Stimulated activated CD8-positive, alpha-beta memory T cell treated with anti-CD3 and anti-CD28 coated beads, Interleukin-4, amount 100 ng/mL, for 4 hours (primary cell): ENCODE data around the gene CLSTN2.

ENCODE experiments used
- DNase-seq, 2 donors: peaks; one replicate each; pipeline ENCODE4 v3.0.0-alpha.2; 2020; ENCODE audit warnings: low read depth in 2 of 2, low spot score in 1 of 2

The CLSTN2 gene

DNA sequence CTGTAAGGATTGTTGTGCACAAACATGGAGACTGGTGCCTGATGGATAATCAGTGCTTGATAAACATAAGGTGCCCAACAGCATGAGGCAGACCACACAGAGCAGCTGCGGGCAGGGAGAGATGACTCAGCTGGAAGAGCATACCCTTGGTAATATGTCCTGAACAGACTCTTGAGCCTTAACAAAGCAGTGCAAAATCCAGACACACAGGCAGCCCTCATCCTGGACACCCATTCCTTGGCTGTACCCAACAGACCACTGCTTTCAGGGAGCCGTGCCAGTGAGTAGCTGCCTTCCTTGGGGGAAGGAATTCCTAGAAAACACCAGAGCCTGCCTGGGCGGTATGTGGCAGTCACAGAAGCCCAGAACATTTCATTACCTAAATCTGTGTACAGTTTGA lies 156.2 kb downstream of the CLSTN2 start:
- DNase-seq: no peak

DNA sequence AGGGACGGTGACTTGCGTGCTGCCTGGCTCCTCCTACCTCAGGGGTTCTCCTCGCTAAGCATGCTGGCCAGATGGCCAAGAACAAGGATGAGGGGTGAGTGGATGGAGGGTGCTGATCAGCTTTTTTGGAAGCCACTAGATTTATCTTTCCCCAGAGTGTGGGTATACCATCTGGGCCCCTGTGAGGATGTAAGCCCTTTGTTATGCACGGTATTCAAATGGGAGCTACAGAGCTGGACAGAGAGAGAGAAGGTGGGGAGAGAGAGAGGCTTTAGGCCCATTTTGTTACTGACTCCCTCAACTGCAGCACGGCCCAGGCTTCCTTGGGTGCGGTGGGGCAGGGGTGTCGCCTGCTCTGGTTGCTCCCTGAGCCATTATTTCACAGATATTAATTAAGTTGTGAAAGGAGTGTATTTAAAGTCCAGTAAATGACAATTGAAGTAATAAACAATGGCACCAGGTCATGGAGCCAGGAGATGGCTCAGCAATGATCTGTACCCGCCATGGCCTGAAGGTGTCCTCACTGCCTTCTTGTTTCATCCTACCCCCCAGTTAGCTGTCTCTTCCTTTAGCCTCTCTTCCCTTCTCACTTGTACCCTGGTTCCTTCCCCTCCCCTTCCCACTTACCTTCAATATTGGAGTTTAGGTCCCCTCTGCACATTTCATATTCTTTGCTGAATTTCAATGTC lies 158.0 kb downstream of the CLSTN2 start:
- no peak for DNase-seq

DNA sequence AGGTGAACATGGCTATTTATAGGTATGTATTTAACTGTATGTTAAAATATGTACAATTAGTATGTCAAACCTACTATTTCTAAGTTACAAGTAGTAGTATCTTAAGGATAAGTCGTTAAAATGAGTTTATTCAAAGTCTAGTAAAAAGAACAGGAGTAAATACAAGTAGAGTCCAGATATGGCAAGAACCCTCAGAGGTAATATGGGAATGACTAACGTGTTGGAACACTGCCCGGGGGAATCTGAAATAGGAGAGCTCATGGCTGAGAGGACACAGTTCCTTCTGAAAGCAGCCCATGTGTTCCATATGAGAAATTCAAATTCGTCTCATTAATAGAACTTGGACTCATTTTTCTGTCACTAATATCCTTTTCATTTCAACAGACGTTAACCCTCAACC lies 158.8 kb downstream of the CLSTN2 start:
- no peak for DNase-seq

DNA sequence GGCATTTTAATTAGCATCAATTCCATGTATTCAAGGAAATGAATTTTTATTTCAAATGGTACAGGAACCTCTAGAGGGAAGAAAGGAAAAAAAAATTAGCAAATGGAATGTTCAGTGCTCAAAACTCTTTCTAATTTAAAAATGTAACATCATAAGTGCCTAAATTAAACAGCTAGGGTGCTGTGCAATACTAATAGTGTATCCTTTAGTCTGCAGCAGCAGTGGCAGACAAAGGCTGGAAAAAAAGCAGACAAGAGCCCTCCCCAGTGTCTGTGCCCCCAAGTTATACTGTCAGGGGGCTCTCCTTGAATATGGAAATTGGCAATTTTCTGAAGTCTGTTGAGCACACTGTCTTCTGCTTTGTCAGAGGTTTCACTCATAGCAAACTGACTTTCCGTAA lies 159.5 kb downstream of the CLSTN2 start:
- no peak for DNase-seq

DNA sequence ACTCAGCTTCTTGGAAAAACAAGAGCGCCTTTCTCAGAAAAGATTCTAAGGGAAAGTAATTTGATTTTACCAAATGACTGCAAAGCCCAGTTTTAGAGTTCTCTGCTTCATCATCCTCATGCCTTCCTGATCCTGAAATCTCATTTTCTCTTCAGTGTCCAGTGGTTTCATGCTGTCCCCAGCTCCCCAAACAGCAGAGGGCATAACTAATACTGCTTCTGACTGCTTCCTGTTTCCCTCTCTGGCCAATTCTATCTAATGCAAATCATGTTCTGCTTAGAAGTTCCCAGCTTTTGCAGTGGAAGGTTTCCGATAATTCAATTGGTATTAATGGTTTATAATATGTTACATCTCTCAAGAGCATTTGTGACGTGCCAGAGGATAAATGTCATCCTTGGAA lies 161.1 kb downstream of the CLSTN2 start:
- no peak for DNase-seq

- DNase-seq: no peak
These were observed 163.1 kb downstream of the CLSTN2 start for GRCh38 chr3:140097874-140098635.

GRCh38 chr3:140100479-140100878 lies 165.5 kb downstream of the CLSTN2 start:
- DNase-seq: no peak

GRCh38 chr3:140103166-140103565 lies 168.2 kb downstream of the CLSTN2 start:
- DNase-seq: no peak

DNA sequence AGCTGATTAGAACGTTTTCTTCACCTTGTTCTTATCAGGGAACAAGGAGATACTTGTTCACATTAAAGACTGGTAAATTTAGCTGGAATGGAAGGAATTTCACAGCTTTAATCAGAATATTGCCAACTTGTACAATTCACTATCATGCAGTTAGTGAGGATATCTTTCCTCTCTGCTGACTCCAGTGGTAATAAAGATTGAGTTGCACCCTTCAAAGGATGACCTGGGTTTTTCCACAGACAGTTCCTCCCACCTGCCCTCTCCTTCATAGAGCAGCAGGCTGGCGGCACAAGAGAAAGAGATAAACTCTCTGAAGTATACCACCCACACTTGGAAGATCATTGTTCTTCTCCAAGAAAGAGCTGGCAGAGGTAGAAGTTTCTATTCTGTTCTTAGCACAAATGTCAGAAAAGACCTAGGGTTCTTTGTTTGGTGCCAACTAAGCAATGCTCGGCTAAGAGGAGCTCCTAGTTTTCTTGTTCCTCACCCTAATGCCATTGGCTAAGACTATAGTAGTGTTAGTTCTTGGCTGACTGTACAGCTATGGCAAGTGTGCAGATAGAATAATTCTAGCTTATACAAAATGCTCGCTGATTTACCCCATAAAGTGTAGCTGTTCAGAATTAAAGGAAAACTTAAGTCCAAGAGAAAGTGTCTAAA lies 169.1 kb downstream of the CLSTN2 start:
- DNase-seq: no peak

GRCh38 chr3:140113996-140114788 lies 179.2 kb downstream of the CLSTN2 start:
- DNase-seq: no peak

- no peak for DNase-seq
These were observed 179.8 kb downstream of the CLSTN2 start for GRCh38 chr3:140114789-140115080.

DNA sequence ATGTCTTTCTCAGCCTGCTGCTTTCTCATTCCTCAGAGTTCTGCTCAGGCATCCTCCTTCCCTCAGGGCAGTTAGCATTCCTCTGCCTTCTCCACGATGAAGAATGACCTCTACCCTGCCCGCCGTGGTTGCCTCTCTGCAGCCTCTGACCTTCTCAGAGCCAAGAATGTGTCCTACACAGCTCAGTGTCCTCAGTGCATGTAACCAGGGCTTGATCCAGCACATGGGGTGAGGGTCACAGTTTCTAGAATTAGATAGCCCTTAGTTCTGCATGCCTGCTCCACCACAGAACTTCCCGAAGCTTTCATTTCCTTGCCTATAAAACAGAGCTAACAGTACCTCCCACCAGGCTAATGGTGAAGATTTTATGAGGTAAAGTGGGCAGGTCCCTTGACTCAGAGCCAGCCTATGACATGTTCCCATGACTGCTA lies 182.1 kb downstream of the CLSTN2 start:
- no peak for DNase-seq

- DNase-seq: no peak
These were observed 187.2 kb downstream of the CLSTN2 start for GRCh38 chr3:140122183-140122582.

DNA sequence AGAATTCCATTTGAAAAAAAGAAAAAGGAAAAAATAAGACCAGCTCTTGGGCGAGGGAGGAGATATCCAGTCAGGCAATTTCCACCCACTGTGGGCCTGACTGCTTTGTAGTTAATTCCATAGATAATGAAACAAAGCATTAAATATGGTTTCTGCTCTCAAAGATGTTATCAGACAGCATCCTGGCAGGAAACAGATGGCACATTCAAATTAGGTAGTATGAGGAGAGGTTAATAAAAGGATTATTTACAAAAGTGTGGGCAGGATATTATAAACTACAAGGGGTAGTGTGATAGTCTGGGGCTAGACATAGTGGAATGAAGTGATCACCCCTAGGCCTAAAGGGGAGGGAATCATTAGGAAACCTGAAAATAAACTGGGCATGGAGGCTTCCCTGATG lies 193.2 kb downstream of the CLSTN2 start:
- DNase-seq: no peak

DNA sequence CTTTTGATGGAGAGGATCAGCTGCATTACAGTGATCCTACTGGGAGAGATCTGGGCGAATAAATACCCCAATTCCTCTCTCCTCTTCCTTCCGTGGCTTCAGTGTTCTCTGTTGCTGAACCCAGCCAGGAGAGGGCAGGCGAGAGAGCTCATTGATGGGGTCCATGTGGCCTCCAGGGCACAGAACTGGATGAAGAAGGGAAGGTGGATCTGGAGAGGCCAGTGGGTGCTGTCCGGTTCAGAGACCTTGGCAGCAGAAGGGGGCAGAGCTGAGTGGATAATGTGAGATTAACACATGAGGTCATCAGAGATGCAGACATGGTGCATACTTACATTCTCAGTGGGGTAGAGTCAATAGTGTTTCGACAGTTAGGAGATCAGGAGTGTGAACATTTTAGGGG lies 193.6 kb downstream of the CLSTN2 start:
- DNase-seq: no peak

- no peak for DNase-seq
These were observed 194.8 kb downstream of the CLSTN2 start for GRCh38 chr3:140129768-140130284.

DNA sequence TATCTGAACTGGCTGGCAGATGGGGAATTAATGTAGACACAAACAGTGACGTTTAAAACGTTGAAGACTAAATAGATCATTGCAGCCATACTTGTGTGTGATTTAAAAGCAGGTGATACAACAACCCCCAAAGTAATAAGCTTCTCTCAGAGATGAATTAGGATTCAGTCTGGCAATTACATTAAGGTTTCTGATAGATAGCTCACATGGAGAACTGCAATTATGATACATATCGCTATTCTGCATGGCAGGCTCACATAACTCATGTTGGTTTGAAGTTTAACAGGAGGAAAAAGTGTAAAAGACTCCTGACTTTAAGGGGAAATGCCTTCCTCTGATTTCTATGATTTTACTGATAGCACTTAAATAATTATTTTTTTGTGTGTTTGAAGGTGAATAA lies 196.9 kb downstream of the CLSTN2 start:
- no peak for DNase-seq

DNA sequence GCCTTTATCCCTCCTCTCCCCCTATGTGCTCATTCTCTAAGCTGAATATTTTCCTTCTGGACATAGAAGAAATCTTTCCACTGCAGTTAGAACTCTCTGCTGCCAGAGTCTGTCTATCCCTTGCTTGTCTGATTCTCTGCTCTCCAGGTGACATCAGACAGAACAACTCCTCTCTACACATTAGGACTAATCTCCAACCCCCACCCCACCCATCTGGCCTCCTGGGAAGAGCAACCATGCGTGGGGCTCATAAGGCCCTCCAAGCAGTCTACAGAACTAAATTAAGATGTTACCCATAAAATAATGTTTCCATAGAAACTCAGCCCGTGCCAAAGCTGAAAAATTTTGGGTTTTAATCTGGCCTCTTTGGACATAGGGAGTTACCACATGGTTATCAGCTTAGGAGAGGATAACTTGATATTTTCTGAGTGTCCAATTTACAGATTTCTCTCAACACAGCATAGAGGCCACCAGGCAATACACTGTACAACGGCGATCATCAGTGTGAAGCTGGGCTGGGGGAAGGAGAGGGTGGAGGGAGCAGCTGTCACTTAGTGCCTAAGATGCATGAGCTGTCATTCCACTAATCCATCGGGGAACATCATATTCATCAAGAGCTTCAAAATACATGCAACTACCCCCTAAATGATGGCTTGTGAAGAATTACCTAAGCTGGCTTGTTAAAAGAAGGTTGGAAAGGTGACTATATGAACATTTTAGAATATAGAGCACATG lies 199.4 kb downstream of the CLSTN2 start:
- no peak for DNase-seq

GRCh38 chr3:140135461-140135860 lies 200.5 kb downstream of the CLSTN2 start:
- no peak for DNase-seq

DNA sequence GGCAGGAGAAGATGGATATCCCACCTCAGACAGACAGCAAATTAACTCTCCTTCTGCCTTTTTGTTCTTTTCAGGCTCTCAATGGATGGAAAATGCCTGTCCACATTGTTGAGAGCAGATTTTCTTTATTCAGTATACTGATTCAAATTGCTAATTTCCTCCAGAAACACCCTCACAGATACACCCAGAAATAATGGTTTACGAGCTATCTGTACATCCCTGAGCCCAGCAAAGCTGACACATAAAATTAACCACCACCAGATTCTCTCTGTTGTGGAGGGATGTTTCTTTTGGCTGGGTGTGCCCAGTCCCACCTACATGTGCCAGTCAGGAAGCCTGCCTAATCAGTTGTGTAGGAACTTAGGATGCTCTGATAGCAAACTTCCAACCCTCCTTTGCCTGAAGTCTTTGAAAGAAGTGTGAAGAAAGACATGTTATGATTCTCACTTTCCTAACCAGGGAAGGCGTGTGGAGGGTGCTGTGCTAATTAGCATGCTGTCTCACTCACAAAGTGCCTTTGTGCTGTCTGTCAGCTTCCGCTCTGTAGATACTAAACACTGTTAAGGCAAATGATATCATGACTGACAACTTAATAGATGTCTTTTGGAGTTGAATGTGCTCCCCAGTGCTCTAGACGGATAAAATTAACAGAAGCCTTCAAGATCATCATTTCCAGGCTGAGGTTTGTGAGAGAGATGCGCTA lies 208.5 kb downstream of the CLSTN2 start:
- DNase-seq: no peak
